Activated naive CD8-positive, alpha-beta T cell treated with anti-CD3 and anti-CD28 coated beads, Interleukin-2, amount 50 U/mL, for 24 hours (primary cell): ENCODE results near the gene RRP1B.

ENCODE experiments used
- ATAC-seq: fragments of 150-1000 bp; cut with Tn5 transposase; one replicate; pipeline ENCODE4 v1.10.0; 2021
- DNase-seq: peaks from one replicate; pipeline ENCODE4 v3.0.0; 2021
- H3K27ac Mint-ChIP-seq: one replicate; pipeline ENCODE4 v1.8.0; 2021; ENCODE audit warnings: mild to moderate bottlenecking, mixed read lengths
- H3K27me3 Mint-ChIP-seq: one replicate; pipeline ENCODE4 v1.8.0; 2021; ENCODE audit warnings: mixed read lengths
- H3K36me3 Mint-ChIP-seq: one replicate; pipeline ENCODE4 v1.8.0; 2021; ENCODE audit warnings: low read depth, mixed read lengths
- H3K4me1 Mint-ChIP-seq: one replicate; pipeline ENCODE4 v1.8.0; 2021; ENCODE audit warnings: mixed read lengths
- H3K4me3 Mint-ChIP-seq: one replicate; pipeline ENCODE4 v1.8.0; 2021; ENCODE audit warnings: mild to moderate bottlenecking, moderate library complexity, mixed read lengths
- H3K9me3 Mint-ChIP-seq: one replicate; pipeline ENCODE4 v1.8.0; 2021; ENCODE audit warnings: mixed read lengths

Gene RRP1B

DNA sequence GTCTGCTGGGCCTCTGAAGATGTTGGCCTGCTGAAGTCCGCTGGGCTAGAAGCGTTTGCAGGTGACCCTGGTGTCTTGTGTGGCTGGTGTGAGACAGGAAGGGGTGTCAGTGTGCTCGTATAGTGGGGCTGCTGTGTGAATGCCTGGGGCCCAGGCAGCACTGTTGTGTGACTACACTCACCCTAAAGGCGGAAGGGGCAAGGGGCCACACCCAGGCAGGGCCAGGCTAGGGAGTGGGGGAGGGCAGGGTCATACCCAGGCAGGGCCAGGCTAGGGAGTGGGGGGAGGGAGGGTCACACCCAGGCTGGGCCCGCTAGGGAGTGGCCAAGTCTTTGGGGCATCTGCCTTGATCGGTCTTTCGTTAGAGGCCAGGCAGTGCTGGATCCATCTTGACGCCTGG is 84.6 kb downstream of the RRP1B start:
- Mint-ChIP-seq H3K4me1 (no peaks in the 10 kb centered on the region), H3K9me3 (no peaks in the 10 kb centered on the region), H3K36me3 (peaks cover 13% of the 10 kb centered on the region), H3K27me3 (no peaks in the 10 kb centered on the region), H3K27ac (no peak overlapping the region), H3K4me3 (no peak overlapping the region)
- DNase-seq, result no peak
- no peak for ATAC-seq

DNA sequence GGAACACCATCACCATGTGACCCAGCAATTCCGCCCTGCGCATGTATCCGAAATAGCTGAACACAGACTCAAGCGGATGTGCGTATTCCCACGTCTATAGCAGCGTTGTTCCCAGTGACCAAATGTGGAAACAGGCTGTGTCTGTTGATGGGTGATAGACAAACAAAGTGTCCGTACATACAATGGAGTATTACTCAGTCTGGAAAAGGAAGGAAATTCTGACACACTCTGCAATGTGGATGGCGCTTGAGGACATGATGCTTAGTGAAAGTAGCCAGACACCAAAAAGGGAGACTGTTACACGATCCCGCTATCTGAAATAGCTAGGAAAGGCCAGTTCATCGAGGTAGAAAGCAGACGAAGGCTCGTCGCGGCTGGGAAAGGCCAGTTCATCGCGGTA is 85.4 kb downstream of the RRP1B start:
- DNase-seq (no peak), ATAC-seq (no peak)
- Mint-ChIP-seq H3K4me3 (no peak overlapping the region), H3K36me3 (peaks cover 13% of the 10 kb centered on the region), H3K9me3 (no peaks in the 10 kb centered on the region), H3K4me1 (no peaks in the 10 kb centered on the region), H3K27ac (no peak overlapping the region), H3K27me3 (no peaks in the 10 kb centered on the region)
